T-helper 1 cell (primary cell): Measurements from ENCODE around the gene PDE4D.
"Not testable (repeated sequence)": the region's sequence is repeated elsewhere in the genome, so short reads cannot be mapped to it uniquely, and the experiment has no call there.

Experiments used
- DNase-seq, 5 donors: peaks; one replicate each; pipeline ENCODE4 v3.0.0-alpha.2; 2012 to 2020

PDE4D gene

GRCh38 chr5:59496524-59497134 lies 396.9 kb downstream of the PDE4D start:
- DNase-seq, result no peak

- no peak for DNase-seq
Measured at GRCh38 chr5:59491945-59492344, 401.6 kb downstream of the PDE4D start.

- no peak for DNase-seq
Measured at GRCh38 chr5:59489551-59489950, 404.0 kb downstream of the PDE4D start.

- no peak for DNase-seq
Measured at GRCh38 chr5:59487772-59488729, 405.5 kb downstream of the PDE4D start.

- no peak for DNase-seq
Measured at GRCh38 chr5:59487068-59487686, 406.3 kb downstream of the PDE4D start.

- no peak for DNase-seq
Measured at GRCh38 chr5:59486508-59486907, 407.0 kb downstream of the PDE4D start.

GRCh38 chr5:59485629-59486439 lies 407.7 kb downstream of the PDE4D start:
- no peak for DNase-seq

- no peak for DNase-seq
Measured at GRCh38 chr5:59485107-59485506, 408.4 kb downstream of the PDE4D start.

- no peak for DNase-seq
Measured at GRCh38 chr5:59484618-59485017, 408.9 kb downstream of the PDE4D start.

- DNase-seq, result no peak
Measured at GRCh38 chr5:59483971-59484472, 409.5 kb downstream of the PDE4D start.

GRCh38 chr5:59479086-59479485 lies 414.4 kb downstream of the PDE4D start:
- no peak for DNase-seq

- DNase-seq, result no peak
Measured at GRCh38 chr5:59474324-59474723, 419.2 kb downstream of the PDE4D start.

GRCh38 chr5:59473611-59474010 lies 419.9 kb downstream of the PDE4D start:
- no peak for DNase-seq

GRCh38 chr5:59471463-59471862 lies 422.1 kb downstream of the PDE4D start:
- no peak for DNase-seq

- no peak for DNase-seq
Measured at GRCh38 chr5:59467969-59468368, 425.6 kb downstream of the PDE4D start.

- no peak for DNase-seq
Measured at GRCh38 chr5:59466271-59466670, 427.3 kb downstream of the PDE4D start.

- DNase-seq, result no peak
Measured at GRCh38 chr5:59464969-59465368, 428.6 kb downstream of the PDE4D start.

- not testable (repeated sequence) for DNase-seq
Measured at GRCh38 chr5:59463618-59464166, 429.8 kb downstream of the PDE4D start.

GRCh38 chr5:59462956-59463355 lies 430.6 kb downstream of the PDE4D start:
- DNase-seq, result no peak

- no peak for DNase-seq
Measured at GRCh38 chr5:59460368-59461153, 433.0 kb downstream of the PDE4D start.

- no peak for DNase-seq
Measured at GRCh38 chr5:59458966-59459729, 434.4 kb downstream of the PDE4D start.
